ENCODE data around the gene INHBC.

GRCh38 chr12:57446292-57446960 lies 11.8 kb downstream of the INHBC start:
- TF ChIP-seq GABPA (IDR thresholded peaks at IDR 0.05; ENCODE audit: low read depth) (no peak), POLR2AphosphoS5 (IDR thresholded peaks at IDR 0.05; ENCODE audit: low read depth) (no peak), SPI1 (IDR thresholded peaks at IDR 0.05; ENCODE audit: borderline replicate concordance, low read depth) (no peak)
- TF ChIP-seq, protein P1, sequence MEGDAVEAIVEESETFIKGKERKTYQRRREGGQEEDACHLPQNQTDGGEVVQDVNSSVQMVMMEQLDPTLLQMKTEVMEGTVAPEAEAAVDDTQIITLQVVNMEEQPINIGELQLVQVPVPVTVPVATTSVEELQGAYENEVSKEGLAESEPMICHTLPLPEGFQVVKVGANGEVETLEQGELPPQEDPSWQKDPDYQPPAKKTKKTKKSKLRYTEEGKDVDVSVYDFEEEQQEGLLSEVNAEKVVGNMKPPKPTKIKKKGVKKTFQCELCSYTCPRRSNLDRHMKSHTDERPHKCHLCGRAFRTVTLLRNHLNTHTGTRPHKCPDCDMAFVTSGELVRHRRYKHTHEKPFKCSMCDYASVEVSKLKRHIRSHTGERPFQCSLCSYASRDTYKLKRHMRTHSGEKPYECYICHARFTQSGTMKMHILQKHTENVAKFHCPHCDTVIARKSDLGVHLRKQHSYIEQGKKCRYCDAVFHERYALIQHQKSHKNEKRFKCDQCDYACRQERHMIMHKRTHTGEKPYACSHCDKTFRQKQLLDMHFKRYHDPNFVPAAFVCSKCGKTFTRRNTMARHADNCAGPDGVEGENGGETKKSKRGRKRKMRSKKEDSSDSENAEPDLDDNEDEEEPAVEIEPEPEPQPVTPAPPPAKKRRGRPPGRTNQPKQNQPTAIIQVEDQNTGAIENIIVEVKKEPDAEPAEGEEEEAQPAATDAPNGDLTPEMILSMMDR (IDR thresholded peaks at IDR 0.05; ENCODE audit: insufficient read depth, low read length), result no peak
- TF ChIP-seq, protein P2, sequence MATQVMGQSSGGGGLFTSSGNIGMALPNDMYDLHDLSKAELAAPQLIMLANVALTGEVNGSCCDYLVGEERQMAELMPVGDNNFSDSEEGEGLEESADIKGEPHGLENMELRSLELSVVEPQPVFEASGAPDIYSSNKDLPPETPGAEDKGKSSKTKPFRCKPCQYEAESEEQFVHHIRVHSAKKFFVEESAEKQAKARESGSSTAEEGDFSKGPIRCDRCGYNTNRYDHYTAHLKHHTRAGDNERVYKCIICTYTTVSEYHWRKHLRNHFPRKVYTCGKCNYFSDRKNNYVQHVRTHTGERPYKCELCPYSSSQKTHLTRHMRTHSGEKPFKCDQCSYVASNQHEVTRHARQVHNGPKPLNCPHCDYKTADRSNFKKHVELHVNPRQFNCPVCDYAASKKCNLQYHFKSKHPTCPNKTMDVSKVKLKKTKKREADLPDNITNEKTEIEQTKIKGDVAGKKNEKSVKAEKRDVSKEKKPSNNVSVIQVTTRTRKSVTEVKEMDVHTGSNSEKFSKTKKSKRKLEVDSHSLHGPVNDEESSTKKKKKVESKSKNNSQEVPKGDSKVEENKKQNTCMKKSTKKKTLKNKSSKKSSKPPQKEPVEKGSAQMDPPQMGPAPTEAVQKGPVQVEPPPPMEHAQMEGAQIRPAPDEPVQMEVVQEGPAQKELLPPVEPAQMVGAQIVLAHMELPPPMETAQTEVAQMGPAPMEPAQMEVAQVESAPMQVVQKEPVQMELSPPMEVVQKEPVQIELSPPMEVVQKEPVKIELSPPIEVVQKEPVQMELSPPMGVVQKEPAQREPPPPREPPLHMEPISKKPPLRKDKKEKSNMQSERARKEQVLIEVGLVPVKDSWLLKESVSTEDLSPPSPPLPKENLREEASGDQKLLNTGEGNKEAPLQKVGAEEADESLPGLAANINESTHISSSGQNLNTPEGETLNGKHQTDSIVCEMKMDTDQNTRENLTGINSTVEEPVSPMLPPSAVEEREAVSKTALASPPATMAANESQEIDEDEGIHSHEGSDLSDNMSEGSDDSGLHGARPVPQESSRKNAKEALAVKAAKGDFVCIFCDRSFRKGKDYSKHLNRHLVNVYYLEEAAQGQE (IDR thresholded peaks at IDR 0.05; ENCODE audit: insufficient replicate concordance, low read depth), result no peak

Measured in HL-60 (cell line).